ENCODE data around the gene SRRT. TPM values are rescaled to one million over a fixed set of nuclear protein-coding genes. Genes with fewer than 3 reads are reported as not detected.

The SRRT gene
- polyA plus RNA-seq, 1 donor from 2014 or later = 59.9 TPM

- Histone ChIP-seq H3K27me3 (ENCODE audit: insufficient read depth, low read depth, low read length) (peaks cover 14% of the 10 kb centered on the region), H3K79me2 (replicated peaks; ENCODE audit: insufficient read depth, low read length) (no peaks in the 10 kb centered on the region), H3K9me3 (ENCODE audit: low read length) (no peaks in the 10 kb centered on the region), H3F3A (ENCODE audit: insufficient read depth, low read length, poor library complexity, severe bottlenecking) (no peaks in the 10 kb centered on the region), H3K9me2 (ENCODE audit: insufficient read depth, low read length) (no peaks in the 10 kb centered on the region), H3K36me3 (ENCODE audit: insufficient read depth, low read length) (no peaks in the 10 kb centered on the region), H3K4me3 (ENCODE audit: low read length) (no peak overlapping the region), H3K9ac (ENCODE audit: low read length) (no peak overlapping the region), H4K20me1 (ENCODE audit: insufficient read depth) (no peaks in the 10 kb centered on the region), H3K27ac (ENCODE audit: low read length) (no peak overlapping the region), H2AFZ (ENCODE audit: low read depth, low read length) (no peak overlapping the region), H3K4me2 (ENCODE audit: low read length) (no peak overlapping the region)
- no peak for TF ChIP-seq POLR2AphosphoS5 (IDR thresholded peaks at IDR 0.05)
- no peak for TF ChIP-seq TAF1 (IDR thresholded peaks at IDR 0.05; ENCODE audit: low read depth)
- TF ChIP-seq SMC3 (conservative IDR thresholded peaks at IDR 0.05; ENCODE audit: poor library complexity) = no peak
- TF ChIP-seq EP300 (conservative IDR thresholded peaks at IDR 0.05; ENCODE audit: poor library complexity, severe bottlenecking) = no peak
Observed at GRCh38 chr7:100832281-100832633, 42.6 kb upstream of the SRRT start.

- Histone ChIP-seq H3F3A (ENCODE audit: insufficient read depth, low read length, poor library complexity, severe bottlenecking) (no peaks in the 10 kb centered on the region), H3K9ac (ENCODE audit: low read length) (peak overlapping the region; percentile 68), H3K9me2 (ENCODE audit: insufficient read depth, low read length) (no peaks in the 10 kb centered on the region), H2AFZ (ENCODE audit: low read depth, low read length) (peak overlapping the region; percentile 33), H3K9me3 (ENCODE audit: low read length) (no peaks in the 10 kb centered on the region), H3K79me2 (replicated peaks; ENCODE audit: insufficient read depth, low read length) (no peaks in the 10 kb centered on the region), H4K20me1 (ENCODE audit: insufficient read depth) (no peaks in the 10 kb centered on the region), H3K4me3 (ENCODE audit: low read length) (no peak overlapping the region), H3K36me3 (ENCODE audit: insufficient read depth, low read length) (no peaks in the 10 kb centered on the region), H3K27me3 (ENCODE audit: insufficient read depth, low read depth, low read length) (no peaks in the 10 kb centered on the region), H3K27ac (ENCODE audit: low read length) (no peak overlapping the region), H3K4me2 (ENCODE audit: low read length) (no peak overlapping the region)
- no peak for TF ChIP-seq TAF1 (IDR thresholded peaks at IDR 0.05; ENCODE audit: low read depth)
- TF ChIP-seq MXI1 (conservative IDR thresholded peaks at IDR 0.05; ENCODE audit: poor library complexity, severe bottlenecking) = no peak
- TF ChIP-seq EP300 (conservative IDR thresholded peaks at IDR 0.05; ENCODE audit: poor library complexity, severe bottlenecking) = no peak
- TF ChIP-seq EZH2 (IDR thresholded peaks at IDR 0.05; ENCODE audit: borderline replicate concordance, insufficient read depth, low read length, poor library complexity, severe bottlenecking) = no peak
- TF ChIP-seq POLR2AphosphoS5 (IDR thresholded peaks at IDR 0.05) = no peak
- no peak for TF ChIP-seq SMC3 (conservative IDR thresholded peaks at IDR 0.05; ENCODE audit: poor library complexity)
- TF ChIP-seq REST (IDR thresholded peaks at IDR 0.05; ENCODE audit: borderline replicate concordance) = no peak
- TF ChIP-seq RAD21 (conservative IDR thresholded peaks at IDR 0.05) = no peak
- TF ChIP-seq CTCF (IDR thresholded peaks at IDR 0.05; ENCODE audit: poor library complexity, severe bottlenecking) = no peak
Observed at GRCh38 chr7:100835903-100836811, 38.7 kb upstream of the SRRT start.

Data from neural cell (in vitro differentiated cells).